H7 (cell line): Measurements from ENCODE around the gene TANC1. TPM values are rescaled to one million over a fixed set of nuclear protein-coding genes. Genes with fewer than 3 reads are reported as not detected.

Experiments used
- DNase-seq: peaks from one replicate; pipeline ENCODE4 v3.0.0; 2012
- H3K27me3 ChIP-seq: 2 replicates; pipeline ENCODE4 v1.6.0; 2011; ENCODE audit warnings: mild to moderate bottlenecking, low read length; ENCODE audit not compliant: control insufficient read depth, insufficient read depth
- H3K36me3 ChIP-seq: replicated peaks from 2 replicates; pipeline ENCODE4 v1.5.1; 2011; ENCODE audit warnings: low read length; ENCODE audit not compliant: control insufficient read depth, insufficient read depth
- H3K4me3 ChIP-seq: 2 replicates; pipeline ENCODE4 v1.5.1; 2011; ENCODE audit warnings: low read depth, mild to moderate bottlenecking, control low read depth, low read length, moderate library complexity; ENCODE audit not compliant: insufficient read depth
- total RNA-seq: library from RNA; depleted of rRNA; stranded (reverse); fragments of >200 nt; shearing (Covaris generic); gene quantifications from 2 replicates; pipeline ENCODE4 v1.2.3, GENCODE V29; 2014; rRNA removed

Gene TANC1
- total RNA-seq, result 7.0 and 8.4 TPM in 2 replicates

- H3K36me3 ChIP-seq, result no peaks in the 10 kb centered on the region
- peak within 1 kb of the TSS; percentile 81 for H3K4me3 ChIP-seq
- H3K27me3 ChIP-seq, result peaks cover 21% of the 10 kb centered on the region
- DNase-seq, result peak; percentile 94
These were observed at the start of gene TANC1 for GRCh38 chr2:158968396-158969161. TANC1 (plus strand) TSS chr2:158968640; CDS start chr2:159065911, 97,271 bp downstream.

GRCh38 chr2:158921599-158922408 is 46.6 kb upstream of the TANC1 start:
- no peaks in the 10 kb centered on the region for H3K36me3 ChIP-seq
- no peak for DNase-seq
- H3K27me3 ChIP-seq, result no peaks in the 10 kb centered on the region
- H3K4me3 ChIP-seq, result no peak overlapping the region

- no peaks in the 10 kb centered on the region for H3K27me3 ChIP-seq
- no peak for DNase-seq
- no peak overlapping the region for H3K4me3 ChIP-seq
- H3K36me3 ChIP-seq, result no peaks in the 10 kb centered on the region
These were observed 45.8 kb upstream of the TANC1 start for GRCh38 chr2:158922601-158923000.

GRCh38 chr2:158923180-158923594 is 45.3 kb upstream of the TANC1 start:
- Histone ChIP-seq H3K4me3 (no peak overlapping the region), H3K36me3 (no peaks in the 10 kb centered on the region), H3K27me3 (no peaks in the 10 kb centered on the region)
- peak; percentile 21 for DNase-seq

GRCh38 chr2:158923641-158924040 is 44.8 kb upstream of the TANC1 start:
- Histone ChIP-seq H3K27me3 (no peaks in the 10 kb centered on the region), H3K36me3 (no peaks in the 10 kb centered on the region), H3K4me3 (no peak overlapping the region)
- DNase-seq, result no peak

- H3K4me3 ChIP-seq, result no peak overlapping the region
- DNase-seq, result no peak
- H3K36me3 ChIP-seq, result no peaks in the 10 kb centered on the region
- no peaks in the 10 kb centered on the region for H3K27me3 ChIP-seq
These were observed 41.9 kb upstream of the TANC1 start for GRCh38 chr2:158926478-158926948.

- Histone ChIP-seq H3K27me3 (no peaks in the 10 kb centered on the region), H3K4me3 (no peak overlapping the region), H3K36me3 (no peaks in the 10 kb centered on the region)
- no peak for DNase-seq
These were observed 39.9 kb upstream of the TANC1 start for GRCh38 chr2:158928515-158928914.

GRCh38 chr2:158928965-158929364 is 39.5 kb upstream of the TANC1 start:
- no peak for DNase-seq
- Histone ChIP-seq H3K4me3 (no peak overlapping the region), H3K27me3 (no peaks in the 10 kb centered on the region), H3K36me3 (no peaks in the 10 kb centered on the region)

GRCh38 chr2:158931572-158931971 is 36.9 kb upstream of the TANC1 start:
- H3K27me3 ChIP-seq, result peaks cover 2% of the 10 kb centered on the region; the same call in 1 of the 2 replicates
- H3K36me3 ChIP-seq, result no peaks in the 10 kb centered on the region
- H3K4me3 ChIP-seq, result no peak overlapping the region
- DNase-seq, result no peak

- H3K36me3 ChIP-seq, result no peaks in the 10 kb centered on the region
- no peak for DNase-seq
- no peak overlapping the region for H3K4me3 ChIP-seq
- peaks cover 2% of the 10 kb centered on the region; the same call in 1 of the 2 replicates for H3K27me3 ChIP-seq
These were observed 36.3 kb upstream of the TANC1 start for GRCh38 chr2:158932131-158932645.

GRCh38 chr2:158934170-158934569 is 34.3 kb upstream of the TANC1 start:
- Histone ChIP-seq H3K36me3 (no peaks in the 10 kb centered on the region), H3K27me3 (peaks cover 2% of the 10 kb centered on the region; the same call in 1 of the 2 replicates)
- no peak for DNase-seq

GRCh38 chr2:158935617-158936016 is 32.8 kb upstream of the TANC1 start:
- Histone ChIP-seq H3K27me3 (peaks cover 2% of the 10 kb centered on the region; the same call in 1 of the 2 replicates), H3K36me3 (no peaks in the 10 kb centered on the region), H3K4me3 (no peak overlapping the region)
- DNase-seq, result no peak

More at GRCh38 chr2:158934170-158934569, 34.3 kb upstream of the TANC1 start:
- H3K4me3 ChIP-seq, result no peak overlapping the region

- DNase-seq, result no peak
- Histone ChIP-seq H3K27me3 (peaks cover 2% of the 10 kb centered on the region; the same call in 1 of the 2 replicates), H3K36me3 (no peaks in the 10 kb centered on the region), H3K4me3 (no peak overlapping the region)
These were observed 31.5 kb upstream of the TANC1 start for GRCh38 chr2:158936978-158937377.

GRCh38 chr2:158940356-158940755 is 28.1 kb upstream of the TANC1 start:
- Histone ChIP-seq H3K27me3 (peaks cover 1% of the 10 kb centered on the region; the same call in 1 of the 2 replicates), H3K4me3 (no peak overlapping the region), H3K36me3 (no peaks in the 10 kb centered on the region)
- no peak for DNase-seq
